K562 (cell line): ENCODE measurements around the gene FAM120B. TPM values are rescaled to one million over a fixed set of nuclear protein-coding genes. Genes with fewer than 3 reads are reported as not detected.

Source experiments
- BCOR ChIP-seq: fragments of 450-650 bp; IDR thresholded peaks from 2 replicates; pipeline ENCODE4 v1.6.1; 2016
- CBX2 ChIP-seq: fragments of 200-600 bp; sonication (generic); IDR thresholded peaks from one replicate; pipeline ENCODE4 v1.6.1; 2012; ENCODE audit warnings: mild to moderate bottlenecking, low read length, inconsistent platforms; ENCODE audit not compliant: insufficient read depth, poor library complexity, severe bottlenecking
- CC2D1A ChIP-seq: fragments of 450-650 bp; IDR thresholded peaks from 2 replicates; pipeline ENCODE4 v1.6.1; 2017; ENCODE audit warnings: mild to moderate bottlenecking
- CXXC5 ChIP-seq: fragments of 250-450 bp; sonication (Bioruptor Pico); IDR thresholded peaks from 2 replicates; pipeline ENCODE4 v1.8.0; 2022; ENCODE audit warnings: inconsistent platforms, mild to moderate bottlenecking, moderate library complexity
- FOSL1 ChIP-seq: fragments of 200-800 bp; sonication (Bioruptor generic); conservative IDR thresholded peaks from 2 replicates; pipeline ENCODE4 v1.6.1; 2016; ENCODE audit warnings: missing genetic modification characterization, missing compliant biosample characterization
- KLF16 ChIP-seq: IDR thresholded peaks from 2 replicates; pipeline ENCODE4 v1.6.1; 2016; ENCODE audit warnings: antibody characterized with exemption
- LARP7 ChIP-seq: fragments of 450-650 bp; IDR thresholded peaks from 2 replicates; pipeline ENCODE4 v1.6.1; 2016
- ZNF146 ChIP-seq: IDR thresholded peaks from one replicate; pipeline ENCODE4 v1.6.1; 2018; ENCODE audit warnings: missing compliant biosample characterization; ENCODE audit not compliant: unreplicated experiment
- ZNF436 ChIP-seq: fragments of 250-450, 450-650 bp; sonication (Bioruptor Pico); formaldehyde crosslinking; IDR thresholded peaks from 2 replicates; pipeline ENCODE4 v1.7.0; 2020; ENCODE audit warnings: mild to moderate bottlenecking
- polyA plus RNA-seq, 8 experiments: library from polyadenylated mRNA; depleted of rRNA in 4 of 8; stranded (reverse) in 5 of 8; unstranded in 3 of 8; fragments of >200 nt; fragmentation: Nextera tagmentation in 2 of 8; fragmentation: Illumina TruSeq in 1 of 8; extraction: Ambion mirVana in 2 of 8; extraction: Trizol in 1 of 8; gene quantifications; 2 replicates each; pipeline versions ENCODE4 v1.2.1 to v1.2.3, GENCODE V29; 2011 to 2014; ENCODE audit warnings: inconsistent platforms in 1 of 8, missing spikeins in 1 of 8
- total RNA-seq, 7 experiments: library from RNA; depleted of rRNA in 6 of 7; stranded (reverse); fragments of >200 nt in 6 of 7; fragmentation: Illumina TruSeq in 2 of 7; extraction: Trizol in 2 of 7; gene quantifications; 2 replicates each; pipeline versions ENCODE4 v1.2.1 to v1.2.3, GENCODE V29; 2011 to 2021; ENCODE audit warnings: low replicate concordance in 1 of 7
- TF ChIP-seq, protein P1 (sequence below), 2 experiments: fragments of 450-650 bp; conservative IDR thresholded peaks; 2 replicates each; pipeline ENCODE4 v1.6.1; 2017; ENCODE audit warnings: mild to moderate bottlenecking in 2 of 2, moderate library complexity in 2 of 2
- TF ChIP-seq, protein P2 (sequence below): sonication (generic); formaldehyde crosslinking; IDR thresholded peaks from 2 replicates; pipeline ENCODE4 v1.8.0; 2022; ENCODE audit warnings: missing genetic modification reagents, mild to moderate bottlenecking, moderate library complexity, borderline replicate concordance
- TF ChIP-seq, protein P3 (sequence below): fragments of 250-450 bp; sonication (Bioruptor Pico); IDR thresholded peaks from 2 replicates; pipeline ENCODE4 v1.5.1; 2021; ENCODE audit warnings: mild to moderate bottlenecking
- TF ChIP-seq, protein P4 (sequence below): fragments of 250-450 bp; sonication (Bioruptor Pico); IDR thresholded peaks from 2 replicates; pipeline ENCODE4 v1.5.0; 2022; ENCODE audit warnings: mild to moderate bottlenecking
- TF ChIP-seq, protein P5 (sequence below): fragments of 450-650 bp; IDR thresholded peaks from 2 replicates; pipeline ENCODE4 v1.6.1; 2017; ENCODE audit warnings: mild to moderate bottlenecking, moderate library complexity
- TF ChIP-seq, protein P6 (sequence below): sonication (generic); formaldehyde crosslinking; IDR thresholded peaks from 2 replicates; pipeline ENCODE4 v1.8.0; 2023; ENCODE audit warnings: mild to moderate bottlenecking, missing genetic modification reagents

The FAM120B gene
- total and polyA plus RNA-seq, 9 of the 15 experiments (the other 6 are each of a cell fraction or from before 2014, with no cell fraction given): 3.5 to 22.6 (median 14.7) TPM

DNA sequence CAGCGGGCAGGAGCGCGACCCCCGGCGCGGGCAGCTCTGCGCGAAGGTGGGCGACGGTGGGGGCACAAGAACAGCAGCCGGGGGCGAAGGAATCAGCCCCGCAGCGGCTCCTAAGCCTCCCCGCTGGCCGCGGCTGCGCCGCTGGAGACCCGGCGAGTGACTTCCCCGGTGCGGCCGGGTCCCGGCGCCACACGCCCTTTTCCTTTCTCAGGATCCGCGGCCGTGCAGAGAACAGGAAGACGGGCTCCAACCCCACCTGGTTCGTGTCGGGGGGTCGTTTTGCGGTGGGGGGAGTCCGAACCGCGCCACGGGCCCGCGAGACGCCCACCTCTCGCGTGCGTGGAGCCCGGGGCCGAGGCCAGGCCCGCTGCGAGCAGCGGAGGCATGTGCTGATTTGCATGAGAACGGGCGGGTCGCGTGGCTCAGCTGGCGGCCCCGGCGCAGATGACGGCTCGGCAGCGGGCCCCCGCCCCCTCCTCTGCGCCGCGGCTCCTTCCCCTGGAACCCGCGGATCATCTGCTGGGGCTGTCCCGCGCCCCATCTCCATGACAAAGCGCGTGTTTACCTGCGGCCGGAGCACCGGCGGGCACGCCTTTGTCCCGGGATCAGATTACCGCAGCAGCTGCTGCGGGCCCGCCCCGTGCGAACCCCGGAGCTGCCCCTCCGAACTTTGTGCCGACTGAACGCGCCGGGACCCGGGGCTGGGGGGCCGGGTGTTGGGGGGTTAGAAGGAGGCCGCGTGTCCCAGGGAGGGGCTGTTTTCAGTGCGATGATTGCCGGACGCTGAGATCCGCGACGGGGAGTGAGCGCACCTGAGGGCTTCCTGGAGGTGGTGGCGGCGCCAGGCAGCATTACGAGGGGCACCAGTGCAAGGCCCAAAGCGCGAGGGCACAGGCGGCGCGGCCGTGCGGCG, 10.8 kb upstream of the FAM120B start (continued):
- TF ChIP-seq, protein P1, sequence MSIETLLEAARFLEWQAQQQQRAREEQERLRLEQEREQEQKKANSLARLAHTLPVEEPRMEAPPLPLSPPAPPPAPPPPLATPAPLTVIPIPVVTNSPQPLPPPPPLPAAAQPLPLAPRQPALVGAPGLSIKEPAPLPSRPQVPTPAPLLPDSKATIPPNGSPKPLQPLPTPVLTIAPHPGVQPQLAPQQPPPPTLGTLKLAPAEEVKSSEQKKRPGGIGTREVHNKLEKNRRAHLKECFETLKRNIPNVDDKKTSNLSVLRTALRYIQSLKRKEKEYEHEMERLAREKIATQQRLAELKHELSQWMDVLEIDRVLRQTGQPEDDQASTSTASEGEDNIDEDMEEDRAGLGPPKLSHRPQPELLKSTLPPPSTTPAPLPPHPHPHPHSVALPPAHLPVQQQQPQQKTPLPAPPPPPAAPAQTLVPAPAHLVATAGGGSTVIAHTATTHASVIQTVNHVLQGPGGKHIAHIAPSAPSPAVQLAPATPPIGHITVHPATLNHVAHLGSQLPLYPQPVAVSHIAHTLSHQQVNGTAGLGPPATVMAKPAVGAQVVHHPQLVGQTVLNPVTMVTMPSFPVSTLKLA (conservative IDR thresholded peaks at IDR 0.05): peak in 1 of 2 experiments; percentile 48; a peak in 2 of 4 replicates
- no peak for TF ChIP-seq FOSL1
- TF ChIP-seq, protein P2, sequence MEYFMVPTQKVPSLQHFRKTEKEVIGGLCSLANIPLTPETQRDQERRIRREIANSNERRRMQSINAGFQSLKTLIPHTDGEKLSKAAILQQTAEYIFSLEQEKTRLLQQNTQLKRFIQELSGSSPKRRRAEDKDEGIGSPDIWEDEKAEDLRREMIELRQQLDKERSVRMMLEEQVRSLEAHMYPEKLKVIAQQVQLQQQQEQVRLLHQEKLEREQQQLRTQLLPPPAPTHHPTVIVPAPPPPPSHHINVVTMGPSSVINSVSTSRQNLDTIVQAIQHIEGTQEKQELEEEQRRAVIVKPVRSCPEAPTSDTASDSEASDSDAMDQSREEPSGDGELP (CRISPR knock-in tag): peak; percentile 84; the same call in 1 of the 2 replicates
- no peak for TF ChIP-seq CC2D1A
- TF ChIP-seq CBX2: peak; percentile 46
- TF ChIP-seq, protein P3, sequence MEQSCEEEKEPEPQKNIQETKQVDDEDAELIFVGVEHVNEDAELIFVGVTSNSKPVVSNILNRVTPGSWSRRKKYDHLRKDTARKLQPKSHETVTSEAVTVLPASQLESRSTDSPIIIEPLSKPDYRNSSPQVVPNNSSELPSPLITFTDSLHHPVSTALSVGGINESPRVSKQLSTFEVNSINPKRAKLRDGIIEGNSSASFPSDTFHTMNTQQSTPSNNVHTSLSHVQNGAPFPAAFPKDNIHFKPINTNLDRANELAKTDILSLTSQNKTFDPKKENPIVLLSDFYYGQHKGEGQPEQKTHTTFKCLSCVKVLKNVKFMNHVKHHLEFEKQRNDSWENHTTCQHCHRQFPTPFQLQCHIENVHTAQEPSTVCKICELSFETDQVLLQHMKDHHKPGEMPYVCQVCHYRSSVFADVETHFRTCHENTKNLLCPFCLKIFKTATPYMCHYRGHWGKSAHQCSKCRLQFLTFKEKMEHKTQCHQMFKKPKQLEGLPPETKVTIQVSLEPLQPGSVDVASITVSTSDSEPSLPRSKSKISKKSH (CRISPR knock-in tag): no peak
- TF ChIP-seq CXXC5 (CRISPR knock-in tag): peak; percentile 65
- no peak for TF ChIP-seq KLF16
- peak; percentile 13 for TF ChIP-seq ZNF146 (CRISPR knock-in tag)
- TF ChIP-seq LARP7: no peak
- TF ChIP-seq, protein P4, sequence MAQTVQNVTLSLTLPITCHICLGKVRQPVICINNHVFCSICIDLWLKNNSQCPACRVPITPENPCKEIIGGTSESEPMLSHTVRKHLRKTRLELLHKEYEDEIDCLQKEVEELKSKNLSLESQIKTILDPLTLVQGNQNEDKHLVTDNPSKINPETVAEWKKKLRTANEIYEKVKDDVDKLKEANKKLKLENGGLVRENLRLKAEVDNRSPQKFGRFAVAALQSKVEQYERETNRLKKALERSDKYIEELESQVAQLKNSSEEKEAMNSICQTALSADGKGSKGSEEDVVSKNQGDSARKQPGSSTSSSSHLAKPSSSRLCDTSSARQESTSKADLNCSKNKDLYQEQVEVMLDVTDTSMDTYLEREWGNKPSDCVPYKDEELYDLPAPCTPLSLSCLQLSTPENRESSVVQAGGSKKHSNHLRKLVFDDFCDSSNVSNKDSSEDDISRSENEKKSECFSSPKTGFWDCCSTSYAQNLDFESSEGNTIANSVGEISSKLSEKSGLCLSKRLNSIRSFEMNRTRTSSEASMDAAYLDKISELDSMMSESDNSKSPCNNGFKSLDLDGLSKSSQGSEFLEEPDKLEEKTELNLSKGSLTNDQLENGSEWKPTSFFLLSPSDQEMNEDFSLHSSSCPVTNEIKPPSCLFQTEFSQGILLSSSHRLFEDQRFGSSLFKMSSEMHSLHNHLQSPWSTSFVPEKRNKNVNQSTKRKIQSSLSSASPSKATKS (CRISPR knock-in tag): no peak
- TF ChIP-seq, protein P5, sequence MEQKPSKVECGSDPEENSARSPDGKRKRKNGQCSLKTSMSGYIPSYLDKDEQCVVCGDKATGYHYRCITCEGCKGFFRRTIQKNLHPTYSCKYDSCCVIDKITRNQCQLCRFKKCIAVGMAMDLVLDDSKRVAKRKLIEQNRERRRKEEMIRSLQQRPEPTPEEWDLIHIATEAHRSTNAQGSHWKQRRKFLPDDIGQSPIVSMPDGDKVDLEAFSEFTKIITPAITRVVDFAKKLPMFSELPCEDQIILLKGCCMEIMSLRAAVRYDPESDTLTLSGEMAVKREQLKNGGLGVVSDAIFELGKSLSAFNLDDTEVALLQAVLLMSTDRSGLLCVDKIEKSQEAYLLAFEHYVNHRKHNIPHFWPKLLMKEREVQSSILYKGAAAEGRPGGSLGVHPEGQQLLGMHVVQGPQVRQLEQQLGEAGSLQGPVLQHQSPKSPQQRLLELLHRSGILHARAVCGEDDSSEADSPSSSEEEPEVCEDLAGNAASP: no peak
- TF ChIP-seq ZNF436: peak; percentile 76
- peak; percentile 49; the same call in 1 of the 2 replicates for TF ChIP-seq BCOR
- TF ChIP-seq, protein P6, sequence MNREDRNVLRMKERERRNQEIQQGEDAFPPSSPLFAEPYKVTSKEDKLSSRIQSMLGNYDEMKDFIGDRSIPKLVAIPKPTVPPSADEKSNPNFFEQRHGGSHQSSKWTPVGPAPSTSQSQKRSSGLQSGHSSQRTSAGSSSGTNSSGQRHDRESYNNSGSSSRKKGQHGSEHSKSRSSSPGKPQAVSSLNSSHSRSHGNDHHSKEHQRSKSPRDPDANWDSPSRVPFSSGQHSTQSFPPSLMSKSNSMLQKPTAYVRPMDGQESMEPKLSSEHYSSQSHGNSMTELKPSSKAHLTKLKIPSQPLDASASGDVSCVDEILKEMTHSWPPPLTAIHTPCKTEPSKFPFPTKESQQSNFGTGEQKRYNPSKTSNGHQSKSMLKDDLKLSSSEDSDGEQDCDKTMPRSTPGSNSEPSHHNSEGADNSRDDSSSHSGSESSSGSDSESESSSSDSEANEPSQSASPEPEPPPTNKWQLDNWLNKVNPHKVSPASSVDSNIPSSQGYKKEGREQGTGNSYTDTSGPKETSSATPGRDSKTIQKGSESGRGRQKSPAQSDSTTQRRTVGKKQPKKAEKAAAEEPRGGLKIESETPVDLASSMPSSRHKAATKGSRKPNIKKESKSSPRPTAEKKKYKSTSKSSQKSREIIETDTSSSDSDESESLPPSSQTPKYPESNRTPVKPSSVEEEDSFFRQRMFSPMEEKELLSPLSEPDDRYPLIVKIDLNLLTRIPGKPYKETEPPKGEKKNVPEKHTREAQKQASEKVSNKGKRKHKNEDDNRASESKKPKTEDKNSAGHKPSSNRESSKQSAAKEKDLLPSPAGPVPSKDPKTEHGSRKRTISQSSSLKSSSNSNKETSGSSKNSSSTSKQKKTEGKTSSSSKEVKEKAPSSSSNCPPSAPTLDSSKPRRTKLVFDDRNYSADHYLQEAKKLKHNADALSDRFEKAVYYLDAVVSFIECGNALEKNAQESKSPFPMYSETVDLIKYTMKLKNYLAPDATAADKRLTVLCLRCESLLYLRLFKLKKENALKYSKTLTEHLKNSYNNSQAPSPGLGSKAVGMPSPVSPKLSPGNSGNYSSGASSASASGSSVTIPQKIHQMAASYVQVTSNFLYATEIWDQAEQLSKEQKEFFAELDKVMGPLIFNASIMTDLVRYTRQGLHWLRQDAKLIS: no peak
